Activated T-cell treated with anti-CD3 and anti-CD28 coated beads, Interleukin-2, amount 50 U/mL, for 1 hour (primary cell): ENCODE measurements around the gene LRRTM2.
"Not testable (repeated sequence)": the region's sequence is repeated elsewhere in the genome, so short reads cannot be mapped to it uniquely, and the experiment has no call there.

Source experiments
- DNase-seq: peaks from one replicate; pipeline ENCODE4 v3.0.0-alpha.2; 2020

Gene LRRTM2

DNA sequence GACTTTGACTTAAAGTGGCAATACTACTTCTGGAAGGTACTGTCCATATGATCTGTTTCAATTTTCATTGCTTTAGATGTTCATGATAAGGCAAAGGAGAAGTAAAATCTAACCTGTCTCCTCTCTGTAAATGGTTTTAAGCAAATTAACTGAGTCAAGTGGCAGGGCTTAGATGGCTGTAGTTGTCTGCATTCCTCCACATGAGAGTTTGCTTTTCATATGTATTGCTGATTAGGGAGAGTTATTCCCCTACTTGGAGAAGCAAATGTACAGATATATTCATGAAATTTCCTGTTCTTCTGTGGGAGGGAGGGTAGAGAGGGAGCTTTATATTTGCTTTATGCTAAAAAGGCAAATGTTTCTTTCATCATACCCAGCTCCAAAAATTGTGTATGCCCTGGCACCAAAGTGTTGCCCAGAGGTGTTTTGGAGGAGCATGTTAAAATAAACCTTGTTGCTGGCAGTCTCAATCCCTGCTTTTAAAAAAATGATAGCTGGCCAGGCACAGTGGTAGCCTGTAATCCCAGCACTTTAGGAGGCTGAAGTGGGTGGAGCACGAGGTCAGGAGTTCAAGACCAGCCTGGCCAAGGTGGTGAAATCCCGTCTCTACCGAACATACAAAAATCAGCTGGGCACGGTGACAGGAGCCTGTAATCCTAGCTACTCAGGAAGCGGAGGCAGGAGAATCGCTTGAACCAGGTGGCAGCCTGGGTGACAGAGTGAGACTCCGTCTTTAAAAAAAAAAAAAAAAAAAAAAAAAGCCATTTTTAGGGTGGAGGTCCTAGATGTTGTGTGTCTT is 3.5 kb upstream of the LRRTM2 start:
- DNase-seq = no peak

GRCh38 chr5:138876811-138877210 is 1.7 kb upstream of the LRRTM2 start:
- DNase-seq = no peak

DNA sequence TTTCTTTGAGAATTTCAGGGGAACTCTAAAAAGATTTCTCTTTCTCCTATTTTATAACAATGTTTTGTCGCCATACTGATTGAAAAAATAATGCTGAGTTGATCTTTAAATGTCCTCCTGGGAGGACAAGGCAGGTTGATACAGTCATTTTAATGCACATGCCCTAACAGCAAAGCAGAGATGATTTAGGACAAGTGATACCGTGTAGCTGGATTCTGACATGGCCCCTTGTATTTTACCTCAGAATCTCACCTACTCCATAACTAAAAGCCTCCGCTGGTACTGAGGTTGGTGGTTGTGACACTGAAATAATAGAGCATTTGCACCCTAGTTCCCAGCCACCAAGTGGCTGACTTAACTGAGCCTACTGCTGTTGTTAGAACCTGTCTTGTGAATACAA is 811 bp upstream of the LRRTM2 start:
- DNase-seq = no peak

- no peak for DNase-seq
Observed at GRCh38 chr5:138875552-138875875, 379 bp upstream of the LRRTM2 start.

GRCh38 chr5:138874241-138874640 is 894 bp downstream of the LRRTM2 start:
- DNase-seq = no peak

- no peak for DNase-seq
Observed at GRCh38 chr5:138873466-138874221, 1.5 kb downstream of the LRRTM2 start.

DNA sequence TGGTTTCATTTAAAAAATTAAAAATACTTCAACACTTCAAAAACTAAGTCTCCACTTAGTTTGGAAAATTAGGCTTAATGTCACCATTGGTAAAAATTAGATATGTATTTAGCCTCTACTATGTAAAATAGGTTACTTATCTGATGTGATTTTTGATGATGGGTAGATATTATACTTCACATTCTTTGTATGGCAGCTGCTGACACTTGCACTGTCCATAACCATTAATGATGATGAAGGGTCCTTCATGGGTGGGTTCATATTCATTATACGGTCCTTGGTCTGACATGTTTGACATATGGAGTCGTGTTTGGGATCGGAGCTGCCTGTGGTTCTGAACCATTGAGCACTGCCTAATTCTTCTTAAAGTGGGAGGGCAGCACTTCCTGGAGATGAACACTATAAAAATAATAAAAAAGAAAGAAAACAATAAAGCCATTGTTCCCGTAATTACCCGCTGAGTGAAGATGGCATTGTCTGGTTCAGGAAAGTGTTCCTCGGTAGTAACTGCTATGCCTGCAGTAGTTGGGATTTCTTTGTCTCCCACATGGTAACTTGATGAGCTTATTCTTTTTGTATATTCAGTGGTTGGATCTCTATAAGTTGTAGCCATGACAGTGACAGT is 2.2 kb downstream of the LRRTM2 start:
- DNase-seq = no peak

GRCh38 chr5:138870611-138871010 is 4.5 kb downstream of the LRRTM2 start:
- DNase-seq = no peak

- no peak for DNase-seq
Observed at GRCh38 chr5:138869763-138870500, 5.2 kb downstream of the LRRTM2 start.

- DNase-seq = no peak
Observed at GRCh38 chr5:138869038-138869437, 6.1 kb downstream of the LRRTM2 start.

- DNase-seq = no peak
Observed at GRCh38 chr5:138867011-138867410, 8.1 kb downstream of the LRRTM2 start.

GRCh38 chr5:138853132-138853531 is 22.0 kb downstream of the LRRTM2 start:
- no peak for DNase-seq

DNA sequence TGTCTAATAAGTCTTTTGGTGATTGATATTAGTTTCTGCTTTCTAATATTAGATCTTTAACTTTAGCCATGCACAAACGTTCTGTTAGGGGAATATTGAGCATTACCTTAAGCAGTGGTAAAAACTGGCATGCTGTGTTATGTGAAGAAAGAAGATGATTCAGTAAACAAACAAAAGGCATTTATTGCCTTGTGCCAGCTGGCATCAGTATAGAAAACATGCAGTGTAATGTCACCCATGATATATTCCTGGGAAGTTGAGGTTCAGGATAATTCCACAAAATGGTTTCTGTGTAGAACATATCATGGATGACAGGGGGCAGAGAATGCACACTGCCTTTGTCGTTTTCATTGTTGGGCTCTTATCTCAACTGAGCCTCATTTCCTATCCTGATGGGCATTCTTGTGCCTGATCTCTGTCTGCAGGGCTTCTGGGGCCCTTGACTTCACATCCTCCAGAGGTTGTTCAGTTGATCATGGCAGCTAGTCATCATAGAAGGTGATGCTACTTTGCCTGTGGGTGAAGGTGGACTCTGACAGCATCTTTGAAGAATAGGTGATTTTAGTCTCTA is 24.2 kb downstream of the LRRTM2 start:
- DNase-seq = no peak

DNA sequence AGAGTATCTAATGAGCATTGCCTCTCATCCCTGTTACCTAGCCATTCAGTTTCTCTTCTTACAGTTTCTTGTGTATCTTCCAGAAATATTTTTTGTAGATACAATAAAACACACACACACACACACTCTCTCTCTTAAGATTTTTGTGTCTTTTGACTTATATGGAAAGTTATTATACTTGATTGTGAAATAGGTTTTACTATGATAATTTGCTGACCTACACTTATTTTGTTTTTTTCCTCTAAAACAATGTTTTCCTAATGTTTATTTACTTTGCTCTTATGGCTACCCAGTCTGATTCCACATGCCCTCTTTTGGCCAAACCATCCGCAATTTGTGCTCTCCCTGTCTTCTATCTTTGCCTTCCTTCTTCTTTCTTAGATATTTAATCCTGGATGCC is 25.3 kb downstream of the LRRTM2 start:
- no peak for DNase-seq

DNA sequence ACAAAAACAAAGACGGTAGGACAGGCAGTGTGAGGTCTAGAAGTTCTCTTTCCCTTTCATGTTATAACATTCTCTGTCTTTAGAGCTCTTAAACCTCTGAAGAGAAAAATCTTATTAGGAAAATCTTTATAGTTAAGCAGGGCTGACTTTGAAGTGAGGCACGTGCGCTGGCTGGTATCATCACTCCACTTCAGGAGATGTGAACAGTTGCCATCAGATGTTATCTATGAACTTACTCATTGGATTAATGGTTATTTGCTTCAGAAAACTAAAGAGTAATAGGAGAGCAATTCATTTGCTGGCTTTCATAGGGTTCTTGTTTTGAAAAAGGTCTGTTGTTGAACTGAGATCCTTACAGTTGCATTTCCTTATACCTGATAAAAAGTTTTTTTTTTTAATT is 25.7 kb downstream of the LRRTM2 start:
- no peak for DNase-seq

GRCh38 chr5:138844812-138845513 is 30.2 kb downstream of the LRRTM2 start:
- DNase-seq = no peak

- DNase-seq = no peak
Observed at GRCh38 chr5:138844125-138844461, 31.0 kb downstream of the LRRTM2 start.

- no peak for DNase-seq
Observed at GRCh38 chr5:138843316-138844124, 31.6 kb downstream of the LRRTM2 start.

- no peak for DNase-seq
Observed at GRCh38 chr5:138841531-138841930, 33.6 kb downstream of the LRRTM2 start.

GRCh38 chr5:138840103-138840502 is 35.0 kb downstream of the LRRTM2 start:
- no peak for DNase-seq

GRCh38 chr5:138837160-138837559 is 38.0 kb downstream of the LRRTM2 start:
- no peak for DNase-seq

DNA sequence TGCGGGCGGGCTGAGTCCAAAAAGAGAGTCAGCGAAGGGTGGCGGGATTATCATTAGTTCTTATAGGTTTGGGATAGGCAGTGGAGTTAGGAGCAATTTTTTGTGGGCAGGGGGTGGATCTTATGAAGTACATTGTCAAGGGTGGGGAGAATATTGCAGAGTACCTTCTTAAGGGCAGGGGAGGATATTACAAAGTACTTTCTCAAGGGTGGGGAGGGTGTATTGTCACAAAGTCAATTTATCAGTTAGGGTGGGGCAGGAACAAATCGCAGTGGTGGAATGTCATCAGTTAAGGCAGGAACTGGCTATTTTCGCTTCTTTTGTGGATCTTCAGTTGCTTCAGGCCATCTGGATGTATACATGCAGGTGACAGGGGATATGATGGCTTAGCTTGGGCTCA is 40.3 kb downstream of the LRRTM2 start:
- not testable (repeated sequence) for DNase-seq
